ENCODE results near the gene MXI1. TPM values are rescaled to one million over a fixed set of nuclear protein-coding genes. Genes with fewer than 3 reads are reported as not detected.
"Not testable (repeated sequence)": the region's sequence is repeated elsewhere in the genome, so short reads cannot be mapped to it uniquely, and the experiment has no call there.

MXI1 gene
- total RNA-seq, 1 experiment from 2014 or later = 16.6 TPM

DNA sequence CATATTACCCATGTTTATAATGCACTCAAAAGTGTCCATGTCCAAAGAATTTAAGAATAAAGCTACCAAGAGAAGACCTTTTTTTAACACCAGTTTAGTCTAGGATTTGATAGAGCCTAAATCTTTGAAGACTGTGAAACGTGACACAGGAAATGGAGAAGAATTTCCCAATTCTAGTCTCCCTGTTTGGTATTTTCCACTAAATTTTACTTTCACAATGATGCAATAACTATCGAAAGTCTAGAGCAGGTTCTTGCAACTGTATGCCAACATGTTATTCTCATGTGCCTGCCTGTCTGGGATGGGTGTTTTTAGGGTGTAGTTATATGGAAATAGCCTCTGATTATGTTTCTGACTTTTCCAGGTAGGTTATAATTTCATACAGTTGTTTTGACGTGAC, 6.9 kb upstream of the MXI1 start:
- ChIA-PET CTCF (interaction anchor here (1.2 kb wide), 1 partner anchor 24 kb away, joined by 3 read pairs; no protein-coding TSS in a partner anchor), POLR2A (no interaction called here)
- H3K36me3 Mint-ChIP-seq = no peaks in the 10 kb centered on the region
- TF ChIP-seq MXD4 (CRISPR knock-in tag; IDR thresholded peaks at IDR 0.05; ENCODE audit: borderline replicate concordance) = no peak
- TF ChIP-seq, protein P1, sequence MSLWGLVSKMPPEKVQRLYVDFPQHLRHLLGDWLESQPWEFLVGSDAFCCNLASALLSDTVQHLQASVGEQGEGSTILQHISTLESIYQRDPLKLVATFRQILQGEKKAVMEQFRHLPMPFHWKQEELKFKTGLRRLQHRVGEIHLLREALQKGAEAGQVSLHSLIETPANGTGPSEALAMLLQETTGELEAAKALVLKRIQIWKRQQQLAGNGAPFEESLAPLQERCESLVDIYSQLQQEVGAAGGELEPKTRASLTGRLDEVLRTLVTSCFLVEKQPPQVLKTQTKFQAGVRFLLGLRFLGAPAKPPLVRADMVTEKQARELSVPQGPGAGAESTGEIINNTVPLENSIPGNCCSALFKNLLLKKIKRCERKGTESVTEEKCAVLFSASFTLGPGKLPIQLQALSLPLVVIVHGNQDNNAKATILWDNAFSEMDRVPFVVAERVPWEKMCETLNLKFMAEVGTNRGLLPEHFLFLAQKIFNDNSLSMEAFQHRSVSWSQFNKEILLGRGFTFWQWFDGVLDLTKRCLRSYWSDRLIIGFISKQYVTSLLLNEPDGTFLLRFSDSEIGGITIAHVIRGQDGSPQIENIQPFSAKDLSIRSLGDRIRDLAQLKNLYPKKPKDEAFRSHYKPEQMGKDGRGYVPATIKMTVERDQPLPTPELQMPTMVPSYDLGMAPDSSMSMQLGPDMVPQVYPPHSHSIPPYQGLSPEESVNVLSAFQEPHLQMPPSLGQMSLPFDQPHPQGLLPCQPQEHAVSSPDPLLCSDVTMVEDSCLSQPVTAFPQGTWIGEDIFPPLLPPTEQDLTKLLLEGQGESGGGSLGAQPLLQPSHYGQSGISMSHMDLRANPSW (CRISPR knock-in tag; conservative IDR thresholded peaks at IDR 0.05; ENCODE audit: low read depth) = no peak
- no peak for TF ChIP-seq JAZF1 (CRISPR knock-in tag; IDR thresholded peaks at IDR 0.05)
- no peak for TF ChIP-seq NFATC4 (CRISPR knock-in tag; IDR thresholded peaks at IDR 0.05)
- TF ChIP-seq, protein P2, sequence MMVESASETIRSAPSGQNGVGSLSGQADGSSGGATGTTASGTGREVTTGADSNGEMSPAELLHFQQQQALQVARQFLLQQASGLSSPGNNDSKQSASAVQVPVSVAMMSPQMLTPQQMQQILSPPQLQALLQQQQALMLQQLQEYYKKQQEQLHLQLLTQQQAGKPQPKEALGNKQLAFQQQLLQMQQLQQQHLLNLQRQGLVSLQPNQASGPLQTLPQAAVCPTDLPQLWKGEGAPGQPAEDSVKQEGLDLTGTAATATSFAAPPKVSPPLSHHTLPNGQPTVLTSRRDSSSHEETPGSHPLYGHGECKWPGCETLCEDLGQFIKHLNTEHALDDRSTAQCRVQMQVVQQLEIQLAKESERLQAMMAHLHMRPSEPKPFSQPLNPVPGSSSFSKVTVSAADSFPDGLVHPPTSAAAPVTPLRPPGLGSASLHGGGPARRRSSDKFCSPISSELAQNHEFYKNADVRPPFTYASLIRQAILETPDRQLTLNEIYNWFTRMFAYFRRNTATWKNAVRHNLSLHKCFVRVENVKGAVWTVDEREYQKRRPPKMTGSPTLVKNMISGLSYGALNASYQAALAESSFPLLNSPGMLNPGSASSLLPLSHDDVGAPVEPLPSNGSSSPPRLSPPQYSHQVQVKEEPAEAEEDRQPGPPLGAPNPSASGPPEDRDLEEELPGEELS (CRISPR knock-in tag; IDR thresholded peaks at IDR 0.05) = no peak
- TF ChIP-seq, protein P3, sequence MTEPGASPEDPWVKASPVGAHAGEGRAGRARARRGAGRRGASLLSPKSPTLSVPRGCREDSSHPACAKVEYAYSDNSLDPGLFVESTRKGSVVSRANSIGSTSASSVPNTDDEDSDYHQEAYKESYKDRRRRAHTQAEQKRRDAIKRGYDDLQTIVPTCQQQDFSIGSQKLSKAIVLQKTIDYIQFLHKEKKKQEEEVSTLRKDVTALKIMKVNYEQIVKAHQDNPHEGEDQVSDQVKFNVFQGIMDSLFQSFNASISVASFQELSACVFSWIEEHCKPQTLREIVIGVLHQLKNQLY (CRISPR knock-in tag; IDR thresholded peaks at IDR 0.05) = no peak
- TF ChIP-seq, protein P4, sequence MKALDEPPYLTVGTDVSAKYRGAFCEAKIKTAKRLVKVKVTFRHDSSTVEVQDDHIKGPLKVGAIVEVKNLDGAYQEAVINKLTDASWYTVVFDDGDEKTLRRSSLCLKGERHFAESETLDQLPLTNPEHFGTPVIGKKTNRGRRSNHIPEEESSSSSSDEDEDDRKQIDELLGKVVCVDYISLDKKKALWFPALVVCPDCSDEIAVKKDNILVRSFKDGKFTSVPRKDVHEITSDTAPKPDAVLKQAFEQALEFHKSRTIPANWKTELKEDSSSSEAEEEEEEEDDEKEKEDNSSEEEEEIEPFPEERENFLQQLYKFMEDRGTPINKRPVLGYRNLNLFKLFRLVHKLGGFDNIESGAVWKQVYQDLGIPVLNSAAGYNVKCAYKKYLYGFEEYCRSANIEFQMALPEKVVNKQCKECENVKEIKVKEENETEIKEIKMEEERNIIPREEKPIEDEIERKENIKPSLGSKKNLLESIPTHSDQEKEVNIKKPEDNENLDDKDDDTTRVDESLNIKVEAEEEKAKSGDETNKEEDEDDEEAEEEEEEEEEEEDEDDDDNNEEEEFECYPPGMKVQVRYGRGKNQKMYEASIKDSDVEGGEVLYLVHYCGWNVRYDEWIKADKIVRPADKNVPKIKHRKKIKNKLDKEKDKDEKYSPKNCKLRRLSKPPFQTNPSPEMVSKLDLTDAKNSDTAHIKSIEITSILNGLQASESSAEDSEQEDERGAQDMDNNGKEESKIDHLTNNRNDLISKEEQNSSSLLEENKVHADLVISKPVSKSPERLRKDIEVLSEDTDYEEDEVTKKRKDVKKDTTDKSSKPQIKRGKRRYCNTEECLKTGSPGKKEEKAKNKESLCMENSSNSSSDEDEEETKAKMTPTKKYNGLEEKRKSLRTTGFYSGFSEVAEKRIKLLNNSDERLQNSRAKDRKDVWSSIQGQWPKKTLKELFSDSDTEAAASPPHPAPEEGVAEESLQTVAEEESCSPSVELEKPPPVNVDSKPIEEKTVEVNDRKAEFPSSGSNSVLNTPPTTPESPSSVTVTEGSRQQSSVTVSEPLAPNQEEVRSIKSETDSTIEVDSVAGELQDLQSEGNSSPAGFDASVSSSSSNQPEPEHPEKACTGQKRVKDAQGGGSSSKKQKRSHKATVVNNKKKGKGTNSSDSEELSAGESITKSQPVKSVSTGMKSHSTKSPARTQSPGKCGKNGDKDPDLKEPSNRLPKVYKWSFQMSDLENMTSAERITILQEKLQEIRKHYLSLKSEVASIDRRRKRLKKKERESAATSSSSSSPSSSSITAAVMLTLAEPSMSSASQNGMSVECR (CRISPR knock-in tag; IDR thresholded peaks at IDR 0.05; ENCODE audit: borderline replicate concordance) = no peak
- TF ChIP-seq, protein P5, sequence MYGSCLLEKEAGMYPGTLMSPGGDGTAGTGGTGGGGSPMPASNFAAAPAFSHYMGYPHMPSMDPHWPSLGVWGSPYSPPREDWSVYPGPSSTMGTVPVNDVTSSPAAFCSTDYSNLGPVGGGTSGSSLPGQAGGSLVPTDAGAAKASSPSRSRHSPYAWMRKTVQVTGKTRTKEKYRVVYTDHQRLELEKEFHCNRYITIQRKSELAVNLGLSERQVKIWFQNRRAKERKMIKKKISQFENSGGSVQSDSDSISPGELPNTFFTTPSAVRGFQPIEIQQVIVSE (CRISPR knock-in tag; IDR thresholded peaks at IDR 0.05; ENCODE audit: borderline replicate concordance) = no peak
- TF ChIP-seq SMAD4 (CRISPR knock-in tag; IDR thresholded peaks at IDR 0.05) = no peak
- TF ChIP-seq, protein P6, sequence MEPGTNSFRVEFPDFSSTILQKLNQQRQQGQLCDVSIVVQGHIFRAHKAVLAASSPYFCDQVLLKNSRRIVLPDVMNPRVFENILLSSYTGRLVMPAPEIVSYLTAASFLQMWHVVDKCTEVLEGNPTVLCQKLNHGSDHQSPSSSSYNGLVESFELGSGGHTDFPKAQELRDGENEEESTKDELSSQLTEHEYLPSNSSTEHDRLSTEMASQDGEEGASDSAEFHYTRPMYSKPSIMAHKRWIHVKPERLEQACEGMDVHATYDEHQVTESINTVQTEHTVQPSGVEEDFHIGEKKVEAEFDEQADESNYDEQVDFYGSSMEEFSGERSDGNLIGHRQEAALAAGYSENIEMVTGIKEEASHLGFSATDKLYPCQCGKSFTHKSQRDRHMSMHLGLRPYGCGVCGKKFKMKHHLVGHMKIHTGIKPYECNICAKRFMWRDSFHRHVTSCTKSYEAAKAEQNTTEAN (CRISPR knock-in tag; IDR thresholded peaks at IDR 0.05) = no peak
- TF ChIP-seq, protein P7, sequence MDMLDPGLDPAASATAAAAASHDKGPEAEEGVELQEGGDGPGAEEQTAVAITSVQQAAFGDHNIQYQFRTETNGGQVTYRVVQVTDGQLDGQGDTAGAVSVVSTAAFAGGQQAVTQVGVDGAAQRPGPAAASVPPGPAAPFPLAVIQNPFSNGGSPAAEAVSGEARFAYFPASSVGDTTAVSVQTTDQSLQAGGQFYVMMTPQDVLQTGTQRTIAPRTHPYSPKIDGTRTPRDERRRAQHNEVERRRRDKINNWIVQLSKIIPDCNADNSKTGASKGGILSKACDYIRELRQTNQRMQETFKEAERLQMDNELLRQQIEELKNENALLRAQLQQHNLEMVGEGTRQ (CRISPR knock-in tag; IDR thresholded peaks at IDR 0.05) = no peak
- TF ChIP-seq, protein P8, sequence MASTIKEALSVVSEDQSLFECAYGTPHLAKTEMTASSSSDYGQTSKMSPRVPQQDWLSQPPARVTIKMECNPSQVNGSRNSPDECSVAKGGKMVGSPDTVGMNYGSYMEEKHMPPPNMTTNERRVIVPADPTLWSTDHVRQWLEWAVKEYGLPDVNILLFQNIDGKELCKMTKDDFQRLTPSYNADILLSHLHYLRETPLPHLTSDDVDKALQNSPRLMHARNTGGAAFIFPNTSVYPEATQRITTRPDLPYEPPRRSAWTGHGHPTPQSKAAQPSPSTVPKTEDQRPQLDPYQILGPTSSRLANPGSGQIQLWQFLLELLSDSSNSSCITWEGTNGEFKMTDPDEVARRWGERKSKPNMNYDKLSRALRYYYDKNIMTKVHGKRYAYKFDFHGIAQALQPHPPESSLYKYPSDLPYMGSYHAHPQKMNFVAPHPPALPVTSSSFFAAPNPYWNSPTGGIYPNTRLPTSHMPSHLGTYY (CRISPR knock-in tag; IDR thresholded peaks at IDR 0.05) = no peak
- TF ChIP-seq NR3C1 (CRISPR knock-in tag; conservative IDR thresholded peaks at IDR 0.05; ENCODE audit: low read depth) = no peak
- no peak for TF ChIP-seq ZNF121 (CRISPR knock-in tag; IDR thresholded peaks at IDR 0.05)
- no peak for TF ChIP-seq SP1 (CRISPR knock-in tag; conservative IDR thresholded peaks at IDR 0.05)
- no peak for TF ChIP-seq SOX15 (CRISPR knock-in tag; IDR thresholded peaks at IDR 0.05)
- H3K4me1 Mint-ChIP-seq = peaks cover 7% of the 10 kb centered on the region
- DNase-seq (ENCODE audit: low spot score) (no peak), ATAC-seq (no peak)
- no peak overlapping the region for H3K27ac Mint-ChIP-seq
- H3K4me3 Mint-ChIP-seq = no peak overlapping the region
- H3K27me3 Mint-ChIP-seq (ENCODE audit: low read depth) = peaks cover 84% of the 10 kb centered on the region
- H3K9me3 Mint-ChIP-seq = no peaks in the 10 kb centered on the region

DNA sequence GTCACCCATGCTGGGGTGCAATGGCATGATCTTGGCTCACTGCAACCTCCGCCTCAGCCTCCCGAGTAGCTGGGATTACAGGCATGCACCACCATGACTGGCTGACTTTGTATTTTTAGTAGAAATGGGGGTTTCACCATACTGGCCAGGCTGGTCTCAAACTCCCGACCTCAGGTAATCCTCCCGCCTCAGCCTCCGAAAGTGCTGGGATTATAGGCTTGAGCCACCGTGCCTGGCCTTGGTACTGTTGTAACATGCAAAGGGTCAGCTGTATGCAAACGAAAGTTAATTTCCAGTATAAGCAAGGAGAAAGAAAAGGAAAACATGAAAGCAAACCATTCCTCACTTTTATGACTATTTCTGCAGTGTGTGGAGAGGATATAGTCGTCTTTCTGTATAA, 6.4 kb upstream of the MXI1 start:
- Mint-ChIP-seq H3K27me3 (ENCODE audit: low read depth) (peaks cover 84% of the 10 kb centered on the region), H3K4me1 (peaks cover 11% of the 10 kb centered on the region)
- POLR2A ChIA-PET; H3K36me3 Mint-ChIP-seq; H3K9me3 Mint-ChIP-seq; ATAC-seq; H3K4me3 Mint-ChIP-seq; H3K27ac Mint-ChIP-seq; DNase-seq (ENCODE audit: low spot score): not testable (repeated sequence)
- CTCF ChIA-PET = interaction anchor here (1.2 kb wide), 1 partner anchor 25 kb away, joined by 3 read pairs; no protein-coding TSS in a partner anchor

Measured in WTC11 (cell line).